ENCODE measurements around the gene JAG1.
"Not testable (repeated sequence)": the region's sequence is repeated elsewhere in the genome, so short reads cannot be mapped to it uniquely, and the experiment has no call there.

The JAG1 gene

GRCh38 chr20:10635476-10636208, 38.2 kb downstream of the JAG1 start:
- DNase-seq: no peak

- DNase-seq: no peak
Measured at GRCh38 chr20:10634683-10635411, 39.0 kb downstream of the JAG1 start.

- no peak for DNase-seq
Measured at GRCh38 chr20:10634211-10634610, 39.6 kb downstream of the JAG1 start.

GRCh38 chr20:10633718-10634117, 40.1 kb downstream of the JAG1 start:
- DNase-seq: no peak

GRCh38 chr20:10632721-10633509, 40.9 kb downstream of the JAG1 start:
- DNase-seq: no peak

GRCh38 chr20:10631126-10631525, 42.7 kb downstream of the JAG1 start:
- no peak for DNase-seq

- DNase-seq: no peak
Measured at GRCh38 chr20:10629946-10630650, 43.7 kb downstream of the JAG1 start.

GRCh38 chr20:10626896-10627295, 46.9 kb downstream of the JAG1 start:
- no peak for DNase-seq

GRCh38 chr20:10625641-10626040, 48.2 kb downstream of the JAG1 start:
- DNase-seq: no peak

- no peak for DNase-seq
Measured at GRCh38 chr20:10622657-10623418, 51.0 kb downstream of the JAG1 start.

GRCh38 chr20:10621149-10621548, 52.6 kb downstream of the JAG1 start:
- no peak for DNase-seq

GRCh38 chr20:10619427-10619826, 54.4 kb downstream of the JAG1 start:
- no peak for DNase-seq

GRCh38 chr20:10618611-10619245, 55.1 kb downstream of the JAG1 start:
- DNase-seq: no peak

- DNase-seq: not testable (repeated sequence)
Measured at GRCh38 chr20:10617549-10618133, 56.2 kb downstream of the JAG1 start.

- no peak for DNase-seq
Measured at GRCh38 chr20:10616212-10616611, 57.6 kb downstream of the JAG1 start.

- DNase-seq: no peak
Measured at GRCh38 chr20:10613911-10614310, 59.9 kb downstream of the JAG1 start.

GRCh38 chr20:10613426-10613825, 60.4 kb downstream of the JAG1 start:
- DNase-seq: not testable (repeated sequence)

- DNase-seq: no peak
Measured at GRCh38 chr20:10611357-10611756, 62.4 kb downstream of the JAG1 start.

- DNase-seq: no peak
Measured at GRCh38 chr20:10610251-10610650, 63.5 kb downstream of the JAG1 start.

GRCh38 chr20:10609770-10610169, 64.0 kb downstream of the JAG1 start:
- DNase-seq: no peak

GRCh38 chr20:10609276-10609675, 64.5 kb downstream of the JAG1 start:
- no peak for DNase-seq

Measured in CD4-positive, alpha-beta T cell treated with Interferon alpha-2 for 1 hour (primary cell).